GM12892 (cell line): ENCODE data around the gene FBXL19.

Experiments
- DNase-seq: peaks from one replicate; pipeline ENCODE4 v3.0.0; 2011; ENCODE audit not compliant: insufficient read length
- FAIRE-seq: peaks from 2 replicates; lab custom pipeline; 2011; peaks lifted over from hg19 to GRCh38; lab: Jason Lieb, UNC
- POLR2A ChIP-seq: IDR thresholded peaks from 2 replicates; pipeline ENCODE4 v1.6.1; 2011; ENCODE audit warnings: low read depth, low read length, control low read depth
- POLR2AphosphoS5 ChIP-seq: IDR thresholded peaks from 2 replicates; pipeline ENCODE4 v1.6.1; 2011; ENCODE audit warnings: low read depth, low read length, control low read depth
- TAF1 ChIP-seq: IDR thresholded peaks from 2 replicates; pipeline ENCODE4 v1.6.1; 2011; ENCODE audit warnings: low read depth, mild to moderate bottlenecking, control low read depth, low read length, borderline replicate concordance

FBXL19 gene

DNA sequence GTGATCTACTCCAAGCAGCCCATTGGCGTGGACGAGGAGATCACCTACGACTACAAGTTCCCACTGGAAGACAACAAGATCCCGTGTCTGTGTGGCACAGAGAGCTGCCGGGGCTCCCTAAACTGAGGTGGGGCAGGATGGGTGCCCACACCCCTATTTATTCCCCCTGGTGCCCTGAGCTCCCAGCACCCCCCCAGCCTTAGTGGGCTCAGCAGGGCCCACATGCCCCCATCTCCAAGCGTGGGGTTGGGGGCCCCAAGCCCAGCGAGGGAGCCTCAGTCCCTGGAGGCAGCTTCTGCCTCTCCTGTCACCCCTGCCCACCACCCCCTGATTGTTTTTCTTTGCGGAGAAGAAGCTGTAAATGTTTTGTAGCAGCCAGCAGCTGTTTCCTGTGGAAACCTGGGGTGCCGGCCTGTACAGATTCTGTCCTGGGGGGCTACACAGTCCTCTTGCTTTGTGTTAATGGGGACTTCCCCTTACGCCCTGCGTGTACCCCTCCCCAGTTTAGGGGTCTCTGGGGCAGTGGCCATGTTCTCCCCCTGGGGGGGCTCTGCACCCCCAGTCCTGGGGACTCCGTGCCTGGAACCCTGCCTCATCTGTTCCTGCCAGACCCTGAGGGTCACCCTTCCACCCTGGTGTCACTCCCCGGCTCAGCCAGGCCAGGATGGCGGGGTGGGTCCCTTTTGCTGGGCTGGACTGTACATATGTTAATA lies 60.7 kb downstream of the FBXL19 start:
- TF ChIP-seq POLR2AphosphoS5 (no peak), TAF1 (no peak), POLR2A (no peak; the same call in 1 of the 2 replicates)
- no peak for DNase-seq
- no peak for FAIRE-seq

GRCh38 chr16:30984669-30985400 lies 61.5 kb downstream of the FBXL19 start, which contains the start of gene HSD3B7:
HSD3B7 (plus strand) TSS chr16:30985207; CDS start chr16:30985659, 452 bp downstream.
- DNase-seq: peak; percentile 97
- no peak for TF ChIP-seq POLR2A
- TF ChIP-seq POLR2AphosphoS5: no peak; the same call in 1 of the 2 replicates
- TF ChIP-seq TAF1: no peak
- peak; percentile 87 for FAIRE-seq

GRCh38 chr16:30985401-30986128 lies 62.2 kb downstream of the FBXL19 start:
- no peak for FAIRE-seq
- TF ChIP-seq POLR2A (no peak), POLR2AphosphoS5 (no peak), TAF1 (no peak)
- no peak for DNase-seq

DNA sequence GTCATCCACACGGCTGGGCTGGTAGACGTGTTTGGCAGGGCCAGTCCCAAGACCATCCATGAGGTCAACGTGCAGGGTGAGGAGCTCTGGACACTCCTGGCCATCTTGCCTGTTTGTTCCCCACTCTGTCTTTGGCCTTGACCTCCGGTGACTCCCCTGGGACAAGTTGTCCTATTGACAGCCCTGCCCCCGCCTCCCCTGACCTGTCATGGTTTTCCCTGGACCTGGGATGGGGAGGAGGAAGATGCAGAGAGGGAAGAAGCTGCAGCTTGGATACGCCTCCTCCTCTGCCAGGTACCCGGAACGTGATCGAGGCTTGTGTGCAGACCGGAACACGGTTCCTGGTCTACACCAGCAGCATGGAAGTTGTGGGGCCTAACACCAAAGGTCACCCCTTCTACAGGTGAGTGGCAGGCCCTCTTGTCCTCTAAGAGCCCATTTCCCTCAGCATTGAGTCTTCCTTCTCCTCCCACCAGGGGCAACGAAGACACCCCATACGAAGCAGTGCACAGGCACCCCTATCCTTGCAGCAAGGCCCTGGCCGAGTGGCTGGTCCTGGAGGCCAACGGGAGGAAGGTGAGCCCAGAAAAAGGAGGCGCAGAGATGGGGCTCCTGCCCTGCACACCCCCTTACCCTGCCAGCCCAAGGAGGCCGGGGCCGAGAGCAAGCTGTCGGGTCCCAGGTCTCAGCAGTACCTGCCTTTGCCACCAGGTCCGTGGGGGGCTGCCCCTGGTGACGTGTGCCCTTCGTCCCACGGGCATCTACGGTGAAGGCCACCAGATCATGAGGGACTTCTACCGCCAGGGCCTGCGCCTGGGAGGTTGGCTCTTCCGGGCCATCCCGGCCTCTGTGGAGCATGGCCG lies 63.0 kb downstream of the FBXL19 start:
- DNase-seq (no peak), FAIRE-seq (no peak)
- TF ChIP-seq POLR2A (no peak), TAF1 (no peak), POLR2AphosphoS5 (no peak)

DNA sequence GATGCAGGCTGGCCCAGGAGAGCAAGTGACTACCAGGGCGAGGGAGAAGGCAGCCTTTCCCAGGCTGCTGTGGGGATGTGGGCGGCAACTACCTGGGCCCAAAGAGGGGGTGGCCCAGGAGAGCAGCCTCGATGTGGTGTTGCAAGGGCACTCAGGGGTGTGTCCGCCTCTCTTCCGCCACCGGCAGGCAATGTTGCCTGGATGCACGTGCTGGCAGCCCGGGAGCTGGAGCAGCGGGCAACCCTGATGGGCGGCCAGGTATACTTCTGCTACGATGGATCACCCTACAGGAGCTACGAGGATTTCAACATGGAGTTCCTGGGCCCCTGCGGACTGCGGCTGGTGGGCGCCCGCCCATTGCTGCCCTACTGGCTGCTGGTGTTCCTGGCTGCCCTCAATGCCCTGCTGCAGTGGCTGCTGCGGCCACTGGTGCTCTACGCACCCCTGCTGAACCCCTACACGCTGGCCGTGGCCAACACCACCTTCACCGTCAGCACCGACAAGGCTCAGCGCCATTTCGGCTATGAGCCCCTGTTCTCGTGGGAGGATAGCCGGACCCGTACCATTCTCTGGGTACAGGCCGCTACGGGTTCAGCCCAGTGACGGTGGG lies 64.3 kb downstream of the FBXL19 start:
- FAIRE-seq (no peak), DNase-seq (no peak)
- TF ChIP-seq POLR2AphosphoS5 (no peak), POLR2A (no peak), TAF1 (no peak)

DNA sequence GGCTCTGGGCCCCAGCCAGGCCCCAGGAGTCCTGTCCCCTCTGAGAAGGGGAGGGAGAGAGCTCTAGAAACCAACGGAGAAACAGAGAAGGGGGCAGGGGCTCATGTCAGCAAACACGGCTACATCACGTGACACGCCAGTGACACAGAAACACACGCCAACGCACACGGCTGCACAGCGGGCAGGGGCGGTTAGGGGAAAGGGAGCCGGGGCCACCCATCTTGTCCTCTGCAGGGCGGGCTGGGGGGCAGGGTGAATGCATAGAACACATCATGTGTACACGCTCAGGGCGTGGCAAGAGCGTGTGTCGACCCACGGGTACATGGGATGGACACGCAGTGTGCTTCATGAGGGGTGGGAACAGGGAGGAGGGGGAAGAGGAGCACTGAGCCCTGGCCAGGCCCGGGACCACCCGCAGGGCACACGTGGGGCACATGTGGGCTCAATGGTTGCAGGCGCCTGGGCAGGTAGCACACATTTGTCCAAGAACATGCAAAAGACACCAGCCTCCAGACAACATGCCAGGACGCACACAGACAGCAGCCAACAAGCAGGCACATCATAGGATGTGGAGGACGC lies 66.2 kb downstream of the FBXL19 start:
- DNase-seq: no peak
- FAIRE-seq: no peak
- no peak for TF ChIP-seq POLR2A
- TF ChIP-seq TAF1: no peak
- no peak for TF ChIP-seq POLR2AphosphoS5

DNA sequence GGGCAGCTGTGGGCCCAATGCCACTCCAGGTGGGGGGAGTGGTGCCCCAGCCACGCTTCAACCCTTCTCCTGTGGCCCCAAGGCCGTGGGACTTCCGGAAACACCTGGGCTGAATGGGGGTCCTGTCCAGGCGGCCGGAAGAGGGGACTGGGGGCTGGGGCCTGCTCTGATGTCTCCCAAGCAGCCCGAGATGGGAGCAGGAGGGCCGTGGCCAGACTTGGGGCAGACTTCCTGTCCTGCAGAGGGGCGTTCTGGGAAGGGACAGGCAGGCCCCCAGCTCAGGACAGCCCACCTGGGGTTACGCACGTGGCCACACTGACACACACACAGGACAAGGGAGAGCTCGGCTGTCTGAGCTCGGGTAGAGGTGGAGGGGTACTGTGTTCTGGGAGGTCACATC lies 66.7 kb downstream of the FBXL19 start:
- DNase-seq (no peak), FAIRE-seq (no peak)
- no peak for TF ChIP-seq POLR2A
- no peak for TF ChIP-seq TAF1
- no peak for TF ChIP-seq POLR2AphosphoS5

- TF ChIP-seq POLR2AphosphoS5 (no peak), POLR2A (no peak), TAF1 (no peak)
- FAIRE-seq (no peak), DNase-seq (no peak)
These were observed 67.7 kb downstream of the FBXL19 start for GRCh38 chr16:30991052-30991451.

- no peak for FAIRE-seq
- TF ChIP-seq POLR2A (no peak), POLR2AphosphoS5 (no peak), TAF1 (no peak)
- no peak for DNase-seq
These were observed 69.0 kb downstream of the FBXL19 start for GRCh38 chr16:30992276-30992780.

DNA sequence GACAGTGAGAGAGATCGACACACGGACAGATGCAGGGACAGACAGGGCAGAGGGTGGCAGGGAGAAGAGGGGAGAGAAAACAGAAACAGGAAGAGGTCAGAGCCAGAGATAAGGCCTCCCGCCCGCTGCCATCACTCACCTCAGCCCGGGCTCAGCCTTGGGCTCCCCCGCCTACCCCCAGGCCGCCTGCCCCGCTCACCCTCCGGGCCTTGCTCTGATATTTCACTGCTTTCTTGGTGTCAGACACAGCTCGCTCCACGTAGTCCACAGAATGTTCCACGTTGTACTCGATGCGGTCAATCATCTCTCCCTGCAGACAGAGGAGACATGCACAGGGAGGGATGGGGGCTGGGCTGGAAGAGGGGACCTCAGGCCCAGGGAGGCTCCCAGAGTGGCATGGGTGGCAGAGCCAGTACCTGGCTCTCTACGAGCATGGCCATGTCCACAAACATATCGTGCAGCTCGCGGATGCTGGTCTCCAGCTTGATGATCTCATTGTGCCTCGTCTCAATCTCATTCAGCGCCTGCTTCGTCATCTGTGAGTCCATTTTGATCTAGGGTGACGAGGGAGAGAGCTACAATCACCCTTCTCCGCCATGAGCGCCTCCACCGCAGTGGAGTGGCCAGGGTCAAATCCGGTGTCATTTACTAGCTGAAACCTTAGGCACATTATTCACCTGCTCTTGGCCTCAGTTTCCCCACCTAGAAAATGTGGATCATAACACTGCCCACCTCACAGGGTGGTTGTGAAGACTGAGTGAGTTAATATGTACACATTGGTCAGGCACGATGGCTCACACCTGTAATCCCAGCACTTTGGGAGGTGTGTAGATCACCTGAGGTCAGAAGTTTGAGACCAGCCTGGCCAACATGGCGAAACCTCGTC lies 69.8 kb downstream of the FBXL19 start:
- no peak for TF ChIP-seq TAF1
- no peak for TF ChIP-seq POLR2AphosphoS5
- TF ChIP-seq POLR2A: no peak
- DNase-seq (no peak), FAIRE-seq (no peak)
